WTC11 (cell line): ENCODE measurements around the gene FBXW10B.
"Not testable (repeated sequence)": the region's sequence is repeated elsewhere in the genome, so short reads cannot be mapped to it uniquely, and the experiment has no call there.

Experiments used
- CREM ChIP-seq: sonication (generic); formaldehyde crosslinking; IDR thresholded peaks from 2 replicates; pipeline ENCODE4 v1.8.1; 2022; ENCODE audit warnings: mild to moderate bottlenecking, missing genetic modification reagents, moderate library complexity
- ESRRA ChIP-seq: sonication (generic); formaldehyde crosslinking; IDR thresholded peaks from 2 replicates; pipeline ENCODE4 v1.8.1; 2022; ENCODE audit warnings: mild to moderate bottlenecking, missing genetic modification reagents, borderline replicate concordance
- GRHL2 ChIP-seq: fragments of 250-450 bp; sonication (Bioruptor Pico); IDR thresholded peaks from 2 replicates; pipeline ENCODE4 v1.8.0; 2022; ENCODE audit warnings: mild to moderate bottlenecking, moderate library complexity; ENCODE audit not compliant: insufficient replicate concordance, severe bottlenecking
- IRF2 ChIP-seq: sonication (generic); formaldehyde crosslinking; IDR thresholded peaks from 2 replicates; pipeline ENCODE4 v1.8.0; 2022; ENCODE audit warnings: low read depth, missing genetic modification reagents, borderline replicate concordance
- JUN ChIP-seq: sonication (generic); formaldehyde crosslinking; IDR thresholded peaks from 2 replicates; pipeline ENCODE4 v1.8.0; 2023; ENCODE audit warnings: mild to moderate bottlenecking, missing genetic modification reagents
- TF ChIP-seq, protein P1 (sequence below): sonication (generic); formaldehyde crosslinking; IDR thresholded peaks from 2 replicates; pipeline ENCODE4 v1.8.1; 2022; ENCODE audit warnings: low read depth, mild to moderate bottlenecking, moderate library complexity, missing genetic modification reagents, borderline replicate concordance
- TF ChIP-seq, protein P2 (sequence below): fragments of 200-600 bp; IDR thresholded peaks from 2 replicates; pipeline ENCODE4 v1.8.0; 2022; ENCODE audit warnings: antibody characterized with exemption
- TF ChIP-seq, protein P3 (sequence below): sonication (generic); formaldehyde crosslinking; IDR thresholded peaks from 2 replicates; pipeline ENCODE4 v1.8.0; 2022; ENCODE audit warnings: mild to moderate bottlenecking, missing genetic modification reagents
- TF ChIP-seq, protein P4 (sequence below): sonication (generic); formaldehyde crosslinking; IDR thresholded peaks from 2 replicates; pipeline ENCODE4 v1.8.1; 2023; ENCODE audit warnings: mild to moderate bottlenecking, missing genetic modification reagents, moderate library complexity
- TF ChIP-seq, protein P5 (sequence below): sonication (generic); formaldehyde crosslinking; conservative IDR thresholded peaks from 2 replicates; pipeline ENCODE4 v1.8.1; 2022; ENCODE audit warnings: mild to moderate bottlenecking, missing genetic modification reagents
- TF ChIP-seq, protein P6 (sequence below): sonication (generic); formaldehyde crosslinking; IDR thresholded peaks from 2 replicates; pipeline ENCODE4 v1.8.0; 2023; ENCODE audit warnings: missing genetic modification reagents, mild to moderate bottlenecking, borderline replicate concordance
- TF ChIP-seq, protein P7 (sequence below): sonication (generic); formaldehyde crosslinking; IDR thresholded peaks from 2 replicates; pipeline ENCODE4 v1.8.1; 2022; ENCODE audit warnings: missing genetic modification reagents, borderline replicate concordance

DNA sequence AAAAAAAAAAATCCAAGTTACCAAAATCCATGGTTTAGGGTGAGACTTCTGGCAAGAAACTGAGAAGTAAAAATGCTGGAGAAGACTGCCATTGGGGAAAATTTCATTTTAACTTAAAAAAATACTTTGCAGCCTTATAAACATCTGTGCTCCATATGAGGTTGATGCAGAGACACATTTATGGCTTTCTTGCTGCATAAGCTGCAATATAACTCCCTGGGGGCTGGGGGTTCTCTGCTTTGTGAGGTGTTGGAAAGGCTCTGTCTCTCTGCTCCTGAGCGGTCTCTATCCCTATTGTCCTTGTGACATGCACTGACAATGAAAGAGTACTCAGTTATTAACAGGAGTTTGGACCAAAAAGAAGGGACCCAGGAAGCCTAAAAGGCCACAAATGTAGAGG lies 6.4 kb downstream of the FBXW10B start:
- TF ChIP-seq, protein P1, sequence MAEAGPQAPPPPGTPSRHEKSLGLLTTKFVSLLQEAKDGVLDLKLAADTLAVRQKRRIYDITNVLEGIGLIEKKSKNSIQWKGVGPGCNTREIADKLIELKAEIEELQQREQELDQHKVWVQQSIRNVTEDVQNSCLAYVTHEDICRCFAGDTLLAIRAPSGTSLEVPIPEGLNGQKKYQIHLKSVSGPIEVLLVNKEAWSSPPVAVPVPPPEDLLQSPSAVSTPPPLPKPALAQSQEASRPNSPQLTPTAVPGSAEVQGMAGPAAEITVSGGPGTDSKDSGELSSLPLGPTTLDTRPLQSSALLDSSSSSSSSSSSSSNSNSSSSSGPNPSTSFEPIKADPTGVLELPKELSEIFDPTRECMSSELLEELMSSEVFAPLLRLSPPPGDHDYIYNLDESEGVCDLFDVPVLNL = not testable (repeated sequence)
- TF ChIP-seq JUN (CRISPR knock-in tag); CREM (CRISPR knock-in tag); ESRRA (CRISPR knock-in tag); IRF2 (CRISPR knock-in tag); GRHL2: not testable (repeated sequence)
- TF ChIP-seq, protein P2, sequence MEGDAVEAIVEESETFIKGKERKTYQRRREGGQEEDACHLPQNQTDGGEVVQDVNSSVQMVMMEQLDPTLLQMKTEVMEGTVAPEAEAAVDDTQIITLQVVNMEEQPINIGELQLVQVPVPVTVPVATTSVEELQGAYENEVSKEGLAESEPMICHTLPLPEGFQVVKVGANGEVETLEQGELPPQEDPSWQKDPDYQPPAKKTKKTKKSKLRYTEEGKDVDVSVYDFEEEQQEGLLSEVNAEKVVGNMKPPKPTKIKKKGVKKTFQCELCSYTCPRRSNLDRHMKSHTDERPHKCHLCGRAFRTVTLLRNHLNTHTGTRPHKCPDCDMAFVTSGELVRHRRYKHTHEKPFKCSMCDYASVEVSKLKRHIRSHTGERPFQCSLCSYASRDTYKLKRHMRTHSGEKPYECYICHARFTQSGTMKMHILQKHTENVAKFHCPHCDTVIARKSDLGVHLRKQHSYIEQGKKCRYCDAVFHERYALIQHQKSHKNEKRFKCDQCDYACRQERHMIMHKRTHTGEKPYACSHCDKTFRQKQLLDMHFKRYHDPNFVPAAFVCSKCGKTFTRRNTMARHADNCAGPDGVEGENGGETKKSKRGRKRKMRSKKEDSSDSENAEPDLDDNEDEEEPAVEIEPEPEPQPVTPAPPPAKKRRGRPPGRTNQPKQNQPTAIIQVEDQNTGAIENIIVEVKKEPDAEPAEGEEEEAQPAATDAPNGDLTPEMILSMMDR = not testable (repeated sequence)
- TF ChIP-seq, protein P3, sequence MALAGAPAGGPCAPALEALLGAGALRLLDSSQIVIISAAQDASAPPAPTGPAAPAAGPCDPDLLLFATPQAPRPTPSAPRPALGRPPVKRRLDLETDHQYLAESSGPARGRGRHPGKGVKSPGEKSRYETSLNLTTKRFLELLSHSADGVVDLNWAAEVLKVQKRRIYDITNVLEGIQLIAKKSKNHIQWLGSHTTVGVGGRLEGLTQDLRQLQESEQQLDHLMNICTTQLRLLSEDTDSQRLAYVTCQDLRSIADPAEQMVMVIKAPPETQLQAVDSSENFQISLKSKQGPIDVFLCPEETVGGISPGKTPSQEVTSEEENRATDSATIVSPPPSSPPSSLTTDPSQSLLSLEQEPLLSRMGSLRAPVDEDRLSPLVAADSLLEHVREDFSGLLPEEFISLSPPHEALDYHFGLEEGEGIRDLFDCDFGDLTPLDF = not testable (repeated sequence)
- TF ChIP-seq, protein P4, sequence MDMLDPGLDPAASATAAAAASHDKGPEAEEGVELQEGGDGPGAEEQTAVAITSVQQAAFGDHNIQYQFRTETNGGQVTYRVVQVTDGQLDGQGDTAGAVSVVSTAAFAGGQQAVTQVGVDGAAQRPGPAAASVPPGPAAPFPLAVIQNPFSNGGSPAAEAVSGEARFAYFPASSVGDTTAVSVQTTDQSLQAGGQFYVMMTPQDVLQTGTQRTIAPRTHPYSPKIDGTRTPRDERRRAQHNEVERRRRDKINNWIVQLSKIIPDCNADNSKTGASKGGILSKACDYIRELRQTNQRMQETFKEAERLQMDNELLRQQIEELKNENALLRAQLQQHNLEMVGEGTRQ (CRISPR knock-in tag) = not testable (repeated sequence)
- TF ChIP-seq, protein P5, sequence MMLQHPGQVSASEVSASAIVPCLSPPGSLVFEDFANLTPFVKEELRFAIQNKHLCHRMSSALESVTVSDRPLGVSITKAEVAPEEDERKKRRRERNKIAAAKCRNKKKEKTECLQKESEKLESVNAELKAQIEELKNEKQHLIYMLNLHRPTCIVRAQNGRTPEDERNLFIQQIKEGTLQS (CRISPR knock-in tag) = not testable (repeated sequence)
- TF ChIP-seq, protein P6, sequence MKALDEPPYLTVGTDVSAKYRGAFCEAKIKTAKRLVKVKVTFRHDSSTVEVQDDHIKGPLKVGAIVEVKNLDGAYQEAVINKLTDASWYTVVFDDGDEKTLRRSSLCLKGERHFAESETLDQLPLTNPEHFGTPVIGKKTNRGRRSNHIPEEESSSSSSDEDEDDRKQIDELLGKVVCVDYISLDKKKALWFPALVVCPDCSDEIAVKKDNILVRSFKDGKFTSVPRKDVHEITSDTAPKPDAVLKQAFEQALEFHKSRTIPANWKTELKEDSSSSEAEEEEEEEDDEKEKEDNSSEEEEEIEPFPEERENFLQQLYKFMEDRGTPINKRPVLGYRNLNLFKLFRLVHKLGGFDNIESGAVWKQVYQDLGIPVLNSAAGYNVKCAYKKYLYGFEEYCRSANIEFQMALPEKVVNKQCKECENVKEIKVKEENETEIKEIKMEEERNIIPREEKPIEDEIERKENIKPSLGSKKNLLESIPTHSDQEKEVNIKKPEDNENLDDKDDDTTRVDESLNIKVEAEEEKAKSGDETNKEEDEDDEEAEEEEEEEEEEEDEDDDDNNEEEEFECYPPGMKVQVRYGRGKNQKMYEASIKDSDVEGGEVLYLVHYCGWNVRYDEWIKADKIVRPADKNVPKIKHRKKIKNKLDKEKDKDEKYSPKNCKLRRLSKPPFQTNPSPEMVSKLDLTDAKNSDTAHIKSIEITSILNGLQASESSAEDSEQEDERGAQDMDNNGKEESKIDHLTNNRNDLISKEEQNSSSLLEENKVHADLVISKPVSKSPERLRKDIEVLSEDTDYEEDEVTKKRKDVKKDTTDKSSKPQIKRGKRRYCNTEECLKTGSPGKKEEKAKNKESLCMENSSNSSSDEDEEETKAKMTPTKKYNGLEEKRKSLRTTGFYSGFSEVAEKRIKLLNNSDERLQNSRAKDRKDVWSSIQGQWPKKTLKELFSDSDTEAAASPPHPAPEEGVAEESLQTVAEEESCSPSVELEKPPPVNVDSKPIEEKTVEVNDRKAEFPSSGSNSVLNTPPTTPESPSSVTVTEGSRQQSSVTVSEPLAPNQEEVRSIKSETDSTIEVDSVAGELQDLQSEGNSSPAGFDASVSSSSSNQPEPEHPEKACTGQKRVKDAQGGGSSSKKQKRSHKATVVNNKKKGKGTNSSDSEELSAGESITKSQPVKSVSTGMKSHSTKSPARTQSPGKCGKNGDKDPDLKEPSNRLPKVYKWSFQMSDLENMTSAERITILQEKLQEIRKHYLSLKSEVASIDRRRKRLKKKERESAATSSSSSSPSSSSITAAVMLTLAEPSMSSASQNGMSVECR (CRISPR knock-in tag) = not testable (repeated sequence)
- TF ChIP-seq, protein P7, sequence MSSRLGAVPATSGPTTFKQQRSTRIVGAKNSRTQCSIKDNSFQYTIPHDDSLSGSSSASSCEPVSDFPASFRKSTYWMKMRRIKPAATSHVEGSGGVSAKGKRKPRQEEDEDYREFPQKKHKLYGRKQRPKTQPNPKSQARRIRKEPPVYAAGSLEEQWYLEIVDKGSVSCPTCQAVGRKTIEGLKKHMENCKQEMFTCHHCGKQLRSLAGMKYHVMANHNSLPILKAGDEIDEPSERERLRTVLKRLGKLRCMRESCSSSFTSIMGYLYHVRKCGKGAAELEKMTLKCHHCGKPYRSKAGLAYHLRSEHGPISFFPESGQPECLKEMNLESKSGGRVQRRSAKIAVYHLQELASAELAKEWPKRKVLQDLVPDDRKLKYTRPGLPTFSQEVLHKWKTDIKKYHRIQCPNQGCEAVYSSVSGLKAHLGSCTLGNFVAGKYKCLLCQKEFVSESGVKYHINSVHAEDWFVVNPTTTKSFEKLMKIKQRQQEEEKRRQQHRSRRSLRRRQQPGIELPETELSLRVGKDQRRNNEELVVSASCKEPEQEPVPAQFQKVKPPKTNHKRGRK = not testable (repeated sequence)
